ENCODE measurements around the gene RGS14. TPM values are rescaled to one million over a fixed set of nuclear protein-coding genes. Genes with fewer than 3 reads are reported as not detected.

RGS14 gene
- total RNA-seq, 1 donor from 2014 or later = 4.5 TPM

- peak; percentile 94 to 95 (median 94) for TF ChIP-seq CTCF (IDR thresholded peaks at IDR 0.05)
- intact Hi-C loops (cut with DNase I) = loop anchor here (1.0 kb wide), 2 partner anchors 64 to 111 kb away; no protein-coding TSS in a partner anchor
- no peaks in the 10 kb centered on the region for H3K36me3 ChIP-seq
- no peaks in the 10 kb centered on the region for H3K27me3 ChIP-seq
- DNase-seq (ENCODE audit: low spot score in 2 of 2) = peak in 1 of 2 donors; percentile 89
- H3K27ac ChIP-seq = no peak overlapping the region
- no peaks in the 10 kb centered on the region for H3K4me1 ChIP-seq
- H3K9me3 ChIP-seq = no peaks in the 10 kb centered on the region
- no peak overlapping the region for H3K4me3 ChIP-seq
Observed at GRCh38 chr5:177390363-177391300, 32.9 kb downstream of the RGS14 start.

- H3K4me1 ChIP-seq = no peaks in the 10 kb centered on the region
- no peaks in the 10 kb centered on the region for H3K27me3 ChIP-seq
- DNase-seq (ENCODE audit: low spot score in 2 of 2) = no peak
- no peaks in the 10 kb centered on the region for H3K36me3 ChIP-seq
- TF ChIP-seq CTCF (IDR thresholded peaks at IDR 0.05) = no peak
- no peak overlapping the region for H3K27ac ChIP-seq
- no peak overlapping the region for H3K4me3 ChIP-seq
- intact Hi-C loops (cut with DNase I) = no loop called here
- H3K9me3 ChIP-seq = no peaks in the 10 kb centered on the region
Observed at GRCh38 chr5:177392765-177393164, 35.0 kb downstream of the RGS14 start.

GRCh38 chr5:177393206-177393765 lies 35.6 kb downstream of the RGS14 start:
- DNase-seq (ENCODE audit: low spot score in 2 of 2) = no peak
- Histone ChIP-seq H3K4me3 (no peak overlapping the region), H3K36me3 (no peaks in the 10 kb centered on the region), H3K4me1 (no peaks in the 10 kb centered on the region), H3K27me3 (no peaks in the 10 kb centered on the region), H3K9me3 (no peaks in the 10 kb centered on the region), H3K27ac (no peak overlapping the region)
- intact Hi-C loops (cut with DNase I) = no loop called here
- TF ChIP-seq CTCF (IDR thresholded peaks at IDR 0.05) = no peak

GRCh38 chr5:177393990-177394389 lies 36.3 kb downstream of the RGS14 start:
- no peak for DNase-seq (ENCODE audit: low spot score in 2 of 2)

GRCh38 chr5:177396078-177396477 lies 38.4 kb downstream of the RGS14 start:
- TF ChIP-seq CTCF (IDR thresholded peaks at IDR 0.05) = no peak
- H3K4me3 ChIP-seq = no peak overlapping the region
- no peaks in the 10 kb centered on the region for H3K9me3 ChIP-seq
- peaks cover 17% of the 10 kb centered on the region for H3K27me3 ChIP-seq
- H3K4me1 ChIP-seq = peaks cover 0 to 3% of the 10 kb centered on the region in 2 donors
- no peak overlapping the region for H3K27ac ChIP-seq
- no peaks in the 10 kb centered on the region for H3K36me3 ChIP-seq
- intact Hi-C loops (cut with DNase I) = no loop called here
- DNase-seq (ENCODE audit: low spot score in 2 of 2) = no peak

More at GRCh38 chr5:177393990-177394389, 36.3 kb downstream of the RGS14 start:
- H3K4me1 ChIP-seq = no peaks in the 10 kb centered on the region
- H3K4me3 ChIP-seq = no peak overlapping the region
- H3K9me3 ChIP-seq = no peaks in the 10 kb centered on the region
- H3K27me3 ChIP-seq = no peaks in the 10 kb centered on the region
- intact Hi-C loops (cut with DNase I) = no loop called here
- no peak for TF ChIP-seq CTCF (IDR thresholded peaks at IDR 0.05)
- no peak overlapping the region for H3K27ac ChIP-seq
- H3K36me3 ChIP-seq = no peaks in the 10 kb centered on the region
